CD14-positive monocyte (primary cell): ENCODE data around the gene CNPY3. TPM values are rescaled to one million over a fixed set of nuclear protein-coding genes. Genes with fewer than 3 reads are reported as not detected.

ENCODE experiments used
- DNase-seq, 3 donors: peaks; one replicate each; pipeline ENCODE4 v3.0.0-alpha.2; 2011 to 2022
- H2AFZ ChIP-seq: 2 replicates; pipeline ENCODE4 v1.6.0; 2012; ENCODE audit warnings: mild to moderate bottlenecking, low read depth, low read length, inconsistent platforms; ENCODE audit not compliant: insufficient read depth, poor library complexity, severe bottlenecking
- H3K27ac ChIP-seq, 2 donors: 1 replicate in 1 of 2; 2 replicates in 1 of 2; pipeline ENCODE4 v1.5.1; 2012 to 2013; ENCODE audit warnings: low read length in 2 of 2, control low read depth in 1 of 2, inconsistent platforms in 1 of 2, low read depth in 1 of 2, mild to moderate bottlenecking in 1 of 2
- H3K27me3 ChIP-seq, 2 donors: one replicate each; pipeline versions ENCODE4 v1.6.0 to v1.6.1; 2011 to 2013; ENCODE audit warnings: low read length in 2 of 2; ENCODE audit not compliant: control insufficient read depth in 2 of 2, insufficient read depth in 2 of 2
- H3K36me3 ChIP-seq, 2 donors: replicated peaks in 1 of 2; 1 replicate in 1 of 2; 2 replicates in 1 of 2; pipeline versions ENCODE4 v1.5.1 to v1.6.1; 2012 to 2013; ENCODE audit warnings: low read length in 2 of 2, control low read depth in 1 of 2, inconsistent platforms in 1 of 2, mild to moderate bottlenecking in 1 of 2; ENCODE audit not compliant: insufficient read depth in 2 of 2, control insufficient read depth in 1 of 2
- H3K4me1 ChIP-seq, 2 donors: 1 replicate in 1 of 2; 2 replicates in 1 of 2; pipeline versions ENCODE4 v1.5.1 to v1.6.1; 2012 to 2013; ENCODE audit warnings: low read length in 2 of 2, control low read depth in 1 of 2, inconsistent platforms in 1 of 2, mild to moderate bottlenecking in 1 of 2, moderate library complexity in 1 of 2; ENCODE audit not compliant: insufficient read depth in 2 of 2, control insufficient read depth in 1 of 2
- H3K4me2 ChIP-seq: replicated peaks from 2 replicates; pipeline ENCODE3; 2012; ENCODE audit warnings: low read length, moderate library complexity, mild to moderate bottlenecking; ENCODE audit not compliant: poor library complexity, severe bottlenecking; ENCODE audit errors: extremely low read depth
- H3K4me3 ChIP-seq, 3 experiments: fragments of 200-600 bp in 1 of 3; sonication (generic) in 1 of 3; replicated peaks in 1 of 3; 1 replicate in 2 of 3; 2 replicates in 1 of 3; pipeline ENCODE4 v1.5.1; 2011 to 2013; ENCODE audit warnings: low read length in 3 of 3, mild to moderate bottlenecking in 3 of 3, control low read depth in 2 of 3, low read depth in 2 of 3, inconsistent platforms in 1 of 3, moderate library complexity in 1 of 3
- H3K79me2 ChIP-seq: 2 replicates; pipeline ENCODE4 v1.6.0; 2012; ENCODE audit warnings: mild to moderate bottlenecking, control low read depth, inconsistent platforms, low read length, moderate library complexity; ENCODE audit not compliant: insufficient read depth
- H3K9ac ChIP-seq: 2 replicates; pipeline ENCODE4 v1.6.0; 2017; ENCODE audit warnings: low read length, mild to moderate bottlenecking; ENCODE audit not compliant: insufficient read depth, poor library complexity, severe bottlenecking
- H3K9me3 ChIP-seq, 2 donors: replicated peaks in 1 of 2; 1 replicate in 1 of 2; 2 replicates in 1 of 2; pipeline versions ENCODE4 v1.5.1 to v1.6.1; 2012 to 2013; ENCODE audit warnings: low read length in 2 of 2, control low read depth in 1 of 2; ENCODE audit not compliant: control insufficient read depth in 1 of 2, insufficient read depth in 1 of 2
- H4K20me1 ChIP-seq: 2 replicates; pipeline ENCODE4 v1.6.0; 2012; ENCODE audit warnings: mild to moderate bottlenecking, low read length, control low read depth, moderate library complexity; ENCODE audit not compliant: insufficient read depth
- H3K27ac Mint-ChIP-seq, 7 donors: one replicate each; pipeline ENCODE4 v1.8.0; 2020; ENCODE audit warnings: mild to moderate bottlenecking in 7 of 7, mixed read lengths in 7 of 7, moderate library complexity in 6 of 7, inconsistent platforms in 2 of 7
- H3K27me3 Mint-ChIP-seq, 3 donors: one replicate each; pipeline ENCODE4 v1.8.0; 2021 to 2022; ENCODE audit warnings: low read depth in 3 of 3, mild to moderate bottlenecking in 3 of 3, mixed read lengths in 3 of 3, moderate library complexity in 3 of 3, inconsistent platforms in 1 of 3
- H3K36me3 Mint-ChIP-seq, 2 donors: one replicate each; pipeline ENCODE4 v1.8.0; 2020; ENCODE audit warnings: mixed read lengths in 2 of 2, inconsistent platforms in 1 of 2, mild to moderate bottlenecking in 1 of 2
- H3K4me1 Mint-ChIP-seq: one replicate; pipeline ENCODE4 v1.8.0; 2020; ENCODE audit warnings: mild to moderate bottlenecking, mixed read lengths
- H3K4me3 Mint-ChIP-seq, 2 donors: one replicate each; pipeline ENCODE4 v1.8.0; 2020; ENCODE audit warnings: mild to moderate bottlenecking in 2 of 2, mixed read lengths in 2 of 2, moderate library complexity in 1 of 2
- H3K9me3 Mint-ChIP-seq, 7 donors: one replicate each; pipeline ENCODE4 v1.8.0; 2020 to 2022; ENCODE audit warnings: mixed read lengths in 7 of 7, mild to moderate bottlenecking in 6 of 7, moderate library complexity in 6 of 7, inconsistent platforms in 2 of 7
- CTCF ChIP-seq: fragments of 200-600 bp; IDR thresholded peaks from one replicate; pipeline ENCODE4 v1.8.0; 2022; ENCODE audit warnings: antibody characterized with exemption, mild to moderate bottlenecking
- WGBS: methylation state at CpG from one replicate; pipeline ENCODE4 v1.1.5; 2013; ENCODE audit warnings: missing lambda C conversion rate; ENCODE audit not compliant: insufficient coverage; 5-methylcytosine and 5-hydroxymethylcytosine counted together
- intact Hi-C, 2 donors: fragments of 100-400 bp; cut with micrococcal nuclease; formaldehyde crosslinking; loops; one replicate each; pipeline versions ENCODE4 v1.15.0 to v1.15.1; 2023
- polyA plus RNA-seq, 3 donors: library from polyadenylated mRNA; depleted of rRNA in 1 of 3; unstranded in 2 of 3; stranded (reverse) in 1 of 3; fragments of 300-500 nt in 2 of 3; fragments of >200 nt in 1 of 3; fragmentation: Illumina TruSeq in 2 of 3; gene quantifications; 1 replicate in 2 of 3; 2 replicates in 1 of 3; pipeline ENCODE4 v1.2.3, GENCODE V29; 2012 to 2021

The CNPY3 gene
- polyA plus RNA-seq, 3 donors, result 237 to 295 (median 262) TPM

- Histone ChIP-seq H3K4me2 (peak overlapping the region; percentile 86), H3K27ac (peak overlapping the region; percentile 85 to 91), H3K9ac (peak overlapping the region; percentile 95), H3K4me1 (peaks cover 27 to 36% of the 10 kb centered on the region in 2 donors), H3K27me3 (no peaks in the 10 kb centered on the region), H3K36me3 (peaks cover 13 to 23% of the 10 kb centered on the region in 2 donors), H3K9me3 (no peaks in the 10 kb centered on the region), H4K20me1 (no peaks in the 10 kb centered on the region), H3K4me3 (peak overlapping the region; percentile 91 to 98 (median 93)), H3K79me2 (peaks cover 10% of the 10 kb centered on the region), H2AFZ (peak overlapping the region; percentile 87)
- H3K27ac Mint-ChIP-seq, result peak overlapping the region in 6 of 7 donors; percentile 87 to 95 (median 92)
- WGBS, result 92% methylated on average over 2 of the region's 4 CpGs
- peak overlapping the region; percentile 94 to 97 for H3K4me3 Mint-ChIP-seq
- peaks cover 0 to 2% (median 0%) of the 10 kb centered on the region in 7 donors for H3K9me3 Mint-ChIP-seq
- no peaks in the 10 kb centered on the region for H3K27me3 Mint-ChIP-seq
- peaks cover 25 to 31% of the 10 kb centered on the region in 2 donors for H3K36me3 Mint-ChIP-seq
- no peak for DNase-seq
- no peak for TF ChIP-seq CTCF
- intact Hi-C loops, result loop anchor here (5.0 to 10.0 kb wide), 3 partner anchors 145 to 673 kb away; partner anchors contain the start of genes MRPS10 (in 1 of the 2) and TBCC (in 1 of the 2)
- peaks cover 30% of the 10 kb centered on the region for H3K4me1 Mint-ChIP-seq
Measured at GRCh38 chr6:42889815-42890214, 39.5 kb upstream of the CNPY3 start.

- 0% methylated on average over 63 of the region's 63 CpGs for WGBS
- peak; percentile 85 to 87 (median 87) for DNase-seq
- Histone ChIP-seq H3K4me1 (peaks cover 27 to 36% of the 10 kb centered on the region in 2 donors), H3K9ac (peak overlapping the region; percentile 95), H2AFZ (peak overlapping the region; percentile 87), H3K36me3 (peaks cover 6 to 15% of the 10 kb centered on the region in 2 donors), H4K20me1 (no peaks in the 10 kb centered on the region), H3K27ac (peak overlapping the region; percentile 85 to 91), H3K4me3 (peak overlapping the region; percentile 91 to 98 (median 93)), H3K79me2 (peaks cover 9% of the 10 kb centered on the region), H3K4me2 (peak overlapping the region; percentile 86), H3K9me3 (no peaks in the 10 kb centered on the region), H3K27me3 (no peaks in the 10 kb centered on the region)
- H3K27me3 Mint-ChIP-seq, result no peaks in the 10 kb centered on the region
- H3K4me1 Mint-ChIP-seq, result peaks cover 30% of the 10 kb centered on the region
- H3K27ac Mint-ChIP-seq, result peak overlapping the region; percentile 87 to 95 (median 93)
- intact Hi-C loops, result loop anchor here (5.0 to 10.0 kb wide), 3 partner anchors 146 to 673 kb away; partner anchors contain the start of genes MRPS10 (in 1 of the 2) and TBCC (in 1 of the 2)
- H3K4me3 Mint-ChIP-seq, result peak overlapping the region; percentile 94 to 97
- TF ChIP-seq CTCF, result no peak
- peaks cover 0 to 2% (median 0%) of the 10 kb centered on the region in 7 donors for H3K9me3 Mint-ChIP-seq
- peaks cover 19 to 23% of the 10 kb centered on the region in 2 donors for H3K36me3 Mint-ChIP-seq
Measured at GRCh38 chr6:42890311-42891198, 38.7 kb upstream of the CNPY3 start.
